Neutrophil (primary cell): ENCODE results near the gene GXYLT2.

ENCODE experiments used
- H3K27ac ChIP-seq: fragments of 200-600 bp; sonication (generic); 2 replicates; pipeline ENCODE4 v1.5.1; 2016; ENCODE audit warnings: mild to moderate bottlenecking, moderate library complexity
- H3K27me3 ChIP-seq: fragments of 200-600 bp; sonication (generic); 2 replicates; pipeline ENCODE4 v1.6.0; 2016; ENCODE audit warnings: mild to moderate bottlenecking
- H3K36me3 ChIP-seq: fragments of 200-600 bp; sonication (generic); 2 replicates; pipeline ENCODE4 v1.5.1; 2017
- H3K4me1 ChIP-seq, 2 experiments: fragments of 200-600 bp in 1 of 2; sonication (generic) in 1 of 2; 1 replicate in 1 of 2; 2 replicates in 1 of 2; pipeline versions ENCODE4 v1.5.1 to v1.6.1; 2013 to 2016; ENCODE audit warnings: low read depth in 1 of 2, low read length in 1 of 2, mild to moderate bottlenecking in 1 of 2, moderate library complexity in 1 of 2; ENCODE audit not compliant: control insufficient read depth in 1 of 2, insufficient read depth in 1 of 2
- H3K4me3 ChIP-seq, 2 experiments: fragments of 200-600 bp in 1 of 2; sonication (generic) in 1 of 2; 1 replicate in 1 of 2; 2 replicates in 1 of 2; pipeline ENCODE4 v1.5.1; 2013 to 2016; ENCODE audit warnings: low read depth in 1 of 2, low read length in 1 of 2, mild to moderate bottlenecking in 1 of 2, moderate library complexity in 1 of 2
- H3K9me3 ChIP-seq: fragments of 200-600 bp; sonication (generic); 2 replicates; pipeline ENCODE4 v1.5.1; 2016
- TF ChIP-seq, protein P1 (sequence below): fragments of 200-600 bp; sonication (generic); IDR thresholded peaks from 2 replicates; pipeline ENCODE4 v1.5.1; 2016; ENCODE audit warnings: antibody characterized with exemption

The GXYLT2 gene

DNA sequence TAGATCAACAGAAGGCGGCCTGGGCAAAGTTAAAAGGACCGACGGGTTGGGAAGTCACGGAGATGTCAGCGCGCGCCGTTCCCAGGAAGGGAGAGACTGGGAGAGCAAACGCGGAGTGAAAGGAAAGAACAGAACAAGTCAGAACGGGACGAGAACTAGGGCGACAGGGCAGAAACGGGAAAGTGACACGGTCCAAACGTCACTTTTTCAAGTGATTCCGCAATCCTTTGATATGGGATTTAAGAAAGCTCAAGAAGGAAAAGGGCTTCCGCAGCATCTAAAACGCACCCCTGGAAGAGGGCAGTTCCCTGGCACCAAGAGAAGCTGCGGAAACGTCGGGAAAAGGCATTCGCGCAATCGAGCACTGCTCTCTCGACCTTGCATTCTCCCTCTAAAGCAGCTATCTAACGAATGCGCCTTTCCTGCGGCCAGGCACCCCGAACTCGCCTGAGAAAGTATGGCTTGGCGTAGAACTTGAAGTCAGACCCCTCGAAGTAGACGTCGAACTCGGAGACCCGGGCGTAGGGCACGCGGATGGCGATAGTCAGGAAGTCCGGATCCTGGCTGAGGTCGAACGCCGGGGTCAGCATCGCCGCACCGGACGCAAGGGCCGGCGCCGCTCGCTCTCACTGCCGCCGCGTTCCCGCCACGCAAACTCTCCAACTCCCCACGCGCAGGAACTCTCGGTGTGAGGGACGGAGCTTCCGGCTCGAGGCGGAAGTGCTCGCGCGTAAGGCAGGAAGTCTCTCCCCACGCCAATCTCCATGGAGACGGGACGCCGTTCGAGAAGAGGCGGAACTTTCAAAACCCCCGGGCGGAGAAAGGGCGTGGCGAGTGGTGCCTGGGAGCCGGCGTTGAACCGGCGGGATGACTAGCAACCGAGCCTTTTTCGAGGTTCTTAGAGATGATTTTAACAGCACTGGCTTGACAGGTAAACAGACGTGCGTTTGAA, 39.8 kb upstream of the GXYLT2 start, which contains the start of gene SHQ1:
Gene SHQ1, minus strand, starts transcription at position 695 of the 952 bp plus-strand sequence. Its CDS starts 105 bp downstream, at position 590.
- H3K27me3 ChIP-seq, result no peaks in the 10 kb centered on the region
- peaks cover 34 to 38% of the 10 kb centered on the region in 2 experiments for H3K4me1 ChIP-seq
- no peaks in the 10 kb centered on the region for H3K9me3 ChIP-seq
- H3K36me3 ChIP-seq, result no peaks in the 10 kb centered on the region
- H3K4me3 ChIP-seq, result peak within 1 kb of the TSS; percentile 72 to 95
- TF ChIP-seq, protein P1, sequence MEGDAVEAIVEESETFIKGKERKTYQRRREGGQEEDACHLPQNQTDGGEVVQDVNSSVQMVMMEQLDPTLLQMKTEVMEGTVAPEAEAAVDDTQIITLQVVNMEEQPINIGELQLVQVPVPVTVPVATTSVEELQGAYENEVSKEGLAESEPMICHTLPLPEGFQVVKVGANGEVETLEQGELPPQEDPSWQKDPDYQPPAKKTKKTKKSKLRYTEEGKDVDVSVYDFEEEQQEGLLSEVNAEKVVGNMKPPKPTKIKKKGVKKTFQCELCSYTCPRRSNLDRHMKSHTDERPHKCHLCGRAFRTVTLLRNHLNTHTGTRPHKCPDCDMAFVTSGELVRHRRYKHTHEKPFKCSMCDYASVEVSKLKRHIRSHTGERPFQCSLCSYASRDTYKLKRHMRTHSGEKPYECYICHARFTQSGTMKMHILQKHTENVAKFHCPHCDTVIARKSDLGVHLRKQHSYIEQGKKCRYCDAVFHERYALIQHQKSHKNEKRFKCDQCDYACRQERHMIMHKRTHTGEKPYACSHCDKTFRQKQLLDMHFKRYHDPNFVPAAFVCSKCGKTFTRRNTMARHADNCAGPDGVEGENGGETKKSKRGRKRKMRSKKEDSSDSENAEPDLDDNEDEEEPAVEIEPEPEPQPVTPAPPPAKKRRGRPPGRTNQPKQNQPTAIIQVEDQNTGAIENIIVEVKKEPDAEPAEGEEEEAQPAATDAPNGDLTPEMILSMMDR, result peak; percentile 17
- H3K27ac ChIP-seq, result peak within 1 kb of the TSS; percentile 61

DNA sequence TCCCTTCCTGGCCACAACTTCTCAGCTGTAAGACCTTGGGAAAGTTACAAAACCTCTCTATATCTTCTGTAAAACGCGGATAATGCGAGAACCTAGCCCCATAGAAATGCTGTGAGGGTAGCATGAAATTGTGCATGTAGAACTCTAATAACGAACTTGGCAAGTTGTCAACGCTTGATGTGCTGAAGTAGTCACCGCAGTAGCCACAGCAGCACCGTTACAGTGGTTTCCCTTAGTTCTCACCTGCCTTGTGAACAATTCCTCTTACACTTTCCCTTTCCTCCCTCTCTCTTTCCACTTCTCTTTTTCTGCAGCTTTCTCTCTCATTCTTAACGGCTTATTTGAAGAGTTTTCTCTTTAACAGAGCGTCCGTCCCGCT, 39.2 kb upstream of the GXYLT2 start:
- Histone ChIP-seq H3K36me3 (no peaks in the 10 kb centered on the region), H3K4me1 (peaks cover 34 to 38% of the 10 kb centered on the region in 2 experiments), H3K27ac (peak overlapping the region; percentile 61), H3K9me3 (no peaks in the 10 kb centered on the region), H3K4me3 (peak overlapping the region; percentile 72 to 95), H3K27me3 (no peaks in the 10 kb centered on the region)
- TF ChIP-seq, protein P1, result no peak

DNA sequence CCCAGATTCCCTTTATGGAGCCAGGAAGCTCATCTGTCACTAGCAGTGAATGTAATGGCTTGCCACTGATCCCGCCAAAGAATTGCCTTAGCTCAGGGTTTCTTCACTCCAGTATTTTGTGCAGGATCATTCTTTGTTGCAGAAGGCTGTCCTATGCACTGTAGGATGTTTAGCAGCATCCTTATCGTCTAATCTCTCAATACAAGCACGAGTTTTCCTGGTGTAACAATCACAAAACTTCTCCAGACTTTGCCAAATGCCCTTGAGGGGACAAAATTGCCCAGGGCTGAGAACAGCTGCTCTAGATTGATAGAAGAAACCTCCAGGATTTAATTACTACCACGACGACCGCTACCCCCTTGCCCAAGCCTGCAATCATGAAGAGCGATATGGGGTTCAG, 32.8 kb upstream of the GXYLT2 start:
- TF ChIP-seq, protein P1, result no peak
- no peak overlapping the region for H3K27ac ChIP-seq
- H3K36me3 ChIP-seq, result no peaks in the 10 kb centered on the region
- no peaks in the 10 kb centered on the region for H3K9me3 ChIP-seq
- peaks cover 8 to 14% of the 10 kb centered on the region in 2 experiments for H3K4me1 ChIP-seq
- H3K4me3 ChIP-seq, result no peak overlapping the region
- no peaks in the 10 kb centered on the region for H3K27me3 ChIP-seq

DNA sequence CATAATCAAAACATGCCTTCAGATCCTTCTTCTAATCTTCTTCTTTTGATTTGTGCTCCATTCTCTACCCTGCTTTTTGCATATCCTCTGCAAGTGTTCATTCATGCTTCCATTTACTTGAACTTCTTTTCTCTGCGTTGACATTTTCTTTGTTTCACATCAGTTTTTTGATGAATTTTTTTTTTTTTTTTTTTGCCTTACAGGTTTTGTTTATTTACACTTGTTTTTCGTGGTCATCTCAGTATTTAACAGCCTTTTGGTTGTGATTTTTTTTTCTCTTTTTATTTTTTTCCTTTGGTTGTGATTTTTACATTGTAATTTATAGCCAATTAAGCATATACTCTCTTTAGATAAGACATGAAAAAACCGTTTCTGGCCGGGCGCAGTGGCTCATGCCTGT, 27.8 kb upstream of the GXYLT2 start:
- Histone ChIP-seq H3K4me3 (no peak overlapping the region), H3K27me3 (no peaks in the 10 kb centered on the region), H3K4me1 (no peaks in the 10 kb centered on the region), H3K36me3 (no peaks in the 10 kb centered on the region), H3K27ac (no peak overlapping the region), H3K9me3 (no peaks in the 10 kb centered on the region)
- TF ChIP-seq, protein P1, result no peak

DNA sequence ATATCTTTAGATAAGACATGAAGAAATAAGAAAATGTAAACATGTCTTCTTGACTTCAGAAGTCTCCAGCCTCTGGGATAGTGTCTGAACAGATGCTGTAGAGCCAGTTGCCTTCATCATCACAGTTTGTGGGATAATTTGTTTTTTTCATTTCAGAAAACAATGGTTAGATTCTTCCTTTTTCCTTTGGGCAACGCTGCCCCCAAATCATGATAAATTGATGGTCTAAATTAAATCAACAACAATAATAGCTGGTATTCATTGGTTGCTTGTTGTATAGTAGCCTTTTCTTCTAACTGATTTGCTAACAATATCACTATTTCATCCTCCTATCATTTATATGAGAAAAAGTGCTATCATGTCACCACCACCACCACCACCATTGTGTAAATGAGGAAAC, 27.0 kb upstream of the GXYLT2 start:
- TF ChIP-seq, protein P1, result no peak
- H3K4me1 ChIP-seq, result no peaks in the 10 kb centered on the region
- H3K27ac ChIP-seq, result no peak overlapping the region
- no peak overlapping the region for H3K4me3 ChIP-seq
- no peaks in the 10 kb centered on the region for H3K36me3 ChIP-seq
- no peaks in the 10 kb centered on the region for H3K9me3 ChIP-seq
- H3K27me3 ChIP-seq, result no peaks in the 10 kb centered on the region
